GM19240 (cell line): ENCODE measurements around the gene CMTM1.

Source experiments
- DNase-seq: peaks from one replicate; pipeline ENCODE4 v3.0.0; 2011; ENCODE audit warnings: low spot score; ENCODE audit not compliant: insufficient read length

CMTM1 gene

GRCh38 chr16:66566051-66566901 lies at the start of gene CMTM1:
Gene CMTM1, plus strand, starts transcription at chr16:66566439. Its CDS starts 75 bp downstream, at chr16:66566514.
- no peak for DNase-seq

DNA sequence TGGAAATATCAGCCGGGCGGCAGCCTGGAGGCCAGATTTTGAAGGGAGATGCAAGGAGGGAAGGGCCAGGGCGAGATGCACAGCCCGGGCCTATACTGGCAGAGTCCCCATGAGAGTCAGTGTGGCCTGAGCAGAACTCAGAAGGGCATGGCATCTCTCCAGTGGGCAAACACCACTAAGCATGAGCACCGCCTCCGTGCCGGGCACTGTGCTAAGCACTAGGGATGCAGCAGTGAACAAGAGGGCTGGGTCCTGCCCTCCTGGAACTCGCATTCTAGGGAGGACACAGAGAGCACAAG lies 49.8 kb upstream of the CMTM1 start:
- DNase-seq: no peak

- peak; percentile 95 for DNase-seq
These were observed 49.2 kb upstream of the CMTM1 start for GRCh38 chr16:66516808-66517585.

DNA sequence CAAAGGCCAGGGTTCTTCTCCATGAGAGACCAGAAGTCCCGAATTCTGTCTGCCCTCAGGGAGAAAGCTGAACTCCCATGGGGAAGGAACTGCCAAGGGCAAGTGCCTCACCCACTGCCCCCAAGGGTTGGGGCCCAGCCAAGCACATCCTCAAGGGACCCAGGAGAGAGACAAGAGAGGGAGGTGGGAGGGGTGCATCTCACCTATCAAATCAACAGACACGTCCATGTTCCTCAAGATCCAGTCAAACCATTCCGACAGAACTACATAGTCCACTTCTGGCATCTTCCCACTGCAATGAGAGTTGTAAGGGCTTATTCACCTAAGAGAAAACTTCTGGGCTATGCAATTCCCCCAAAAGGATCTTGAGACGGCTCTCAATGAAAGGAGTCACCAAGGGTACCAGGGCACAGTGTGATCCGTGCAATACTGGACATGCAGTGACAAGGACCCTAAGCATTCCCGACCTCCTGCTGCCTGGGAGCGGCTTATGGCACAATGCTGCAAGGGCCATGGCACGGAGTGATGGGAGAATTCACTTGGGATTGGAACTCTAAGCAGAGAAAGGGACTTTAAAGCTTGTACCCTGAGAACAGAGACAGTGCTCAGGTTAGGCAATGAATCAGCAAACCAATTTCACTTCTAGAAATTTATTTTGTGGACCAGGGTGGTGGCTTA lies 48.5 kb upstream of the CMTM1 start:
- DNase-seq: no peak

- no peak for DNase-seq
These were observed 46.5 kb upstream of the CMTM1 start for GRCh38 chr16:66519482-66520373.

- no peak for DNase-seq
These were observed 45.7 kb upstream of the CMTM1 start for GRCh38 chr16:66520406-66521170.

DNA sequence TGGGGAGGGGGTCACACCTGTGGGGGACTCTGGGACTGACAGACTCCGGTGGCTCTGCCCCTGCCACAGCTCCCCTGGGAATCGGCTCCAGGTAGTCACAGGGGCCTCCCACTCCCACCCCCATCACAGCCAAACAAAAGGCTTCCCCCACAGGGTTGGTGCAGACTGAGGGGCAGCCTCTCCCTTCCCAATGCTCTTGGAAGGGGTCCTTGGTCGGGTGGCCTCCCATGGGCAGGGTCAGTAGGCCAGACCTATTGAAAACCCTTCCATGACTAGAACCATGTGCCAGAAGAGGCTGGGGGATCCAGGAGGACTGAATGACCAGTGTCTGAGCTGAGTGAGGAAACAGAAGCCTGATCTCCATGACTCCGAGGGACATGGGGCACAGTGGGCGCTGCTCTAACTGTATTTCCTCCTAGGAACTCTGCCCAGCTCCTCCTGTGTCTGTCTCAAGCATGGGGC lies 45.0 kb upstream of the CMTM1 start:
- no peak for DNase-seq

DNA sequence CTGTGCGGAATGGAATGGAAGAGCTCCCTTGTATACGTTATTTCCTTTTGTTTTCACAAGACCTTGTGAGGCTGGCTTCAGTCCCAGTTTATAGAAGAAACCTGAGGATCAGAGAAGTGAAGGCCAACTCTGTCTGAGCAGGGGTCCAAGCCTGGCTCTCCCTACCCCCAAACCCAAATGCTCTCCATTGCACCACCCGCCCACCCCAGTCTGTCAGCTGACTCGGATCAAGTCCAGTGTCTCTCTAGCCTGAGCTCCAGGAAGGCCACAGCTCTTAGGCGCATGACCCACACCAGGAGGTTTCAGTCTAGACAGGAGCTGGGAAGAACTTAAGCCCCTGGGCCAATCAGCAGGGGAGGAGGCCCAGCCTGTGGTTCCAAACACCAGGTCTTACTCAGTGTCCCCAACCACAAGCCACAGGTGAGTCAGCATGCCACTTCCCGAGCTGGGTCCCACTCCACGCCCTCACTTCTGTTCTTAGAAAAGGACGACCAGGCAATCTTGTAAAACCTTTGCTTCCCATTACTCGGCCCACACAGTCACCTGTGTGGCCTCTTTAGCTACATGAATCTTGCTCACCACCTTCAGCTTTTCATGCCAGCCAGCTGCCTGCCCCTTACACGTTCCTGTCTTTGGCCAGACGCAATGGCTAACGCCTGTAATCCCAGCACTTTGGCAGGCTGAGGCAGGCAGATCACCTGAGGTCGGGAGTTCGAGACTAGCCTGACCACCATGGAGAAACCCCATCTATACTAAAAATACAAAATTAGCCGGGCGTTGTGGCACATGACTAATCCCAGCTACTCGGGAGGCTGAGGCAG lies 44.1 kb upstream of the CMTM1 start:
- peak; percentile 24 for DNase-seq

DNA sequence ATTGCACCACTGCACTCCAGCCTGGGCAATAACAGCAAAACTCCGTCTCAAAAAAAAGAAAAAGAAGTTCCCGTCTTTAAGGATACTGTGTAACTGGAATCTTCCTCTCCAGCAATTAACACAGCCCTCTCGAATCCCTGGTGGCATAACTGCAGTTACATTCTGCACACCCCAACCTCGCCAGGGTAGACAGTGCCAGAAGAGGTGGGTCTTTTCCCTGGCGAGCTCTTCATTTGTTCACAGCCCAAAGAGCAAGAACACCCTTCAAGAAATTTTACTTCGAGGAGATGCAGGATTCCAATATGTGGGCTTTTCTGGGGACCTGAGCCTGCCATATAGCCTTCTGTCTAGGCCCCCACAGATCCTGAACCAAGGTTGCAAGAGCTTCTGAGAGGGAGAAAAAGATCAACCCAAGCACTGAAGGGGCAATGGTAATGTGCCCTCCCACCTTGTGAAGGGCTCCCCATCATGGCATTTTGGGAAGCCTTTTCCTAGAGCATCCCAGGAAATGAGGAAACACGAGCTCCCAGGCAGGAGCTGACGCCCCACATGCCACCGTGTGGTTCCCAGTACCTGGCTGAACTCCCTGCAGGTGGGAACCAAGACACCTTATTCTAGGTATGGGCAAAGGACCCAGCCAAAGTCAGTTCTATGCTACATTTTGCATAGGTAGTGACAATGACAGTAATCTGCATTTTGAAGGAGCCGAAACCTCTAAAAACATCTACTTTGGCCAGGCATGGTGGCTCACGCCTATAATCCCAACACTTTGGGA lies 43.2 kb upstream of the CMTM1 start:
- no peak for DNase-seq

DNA sequence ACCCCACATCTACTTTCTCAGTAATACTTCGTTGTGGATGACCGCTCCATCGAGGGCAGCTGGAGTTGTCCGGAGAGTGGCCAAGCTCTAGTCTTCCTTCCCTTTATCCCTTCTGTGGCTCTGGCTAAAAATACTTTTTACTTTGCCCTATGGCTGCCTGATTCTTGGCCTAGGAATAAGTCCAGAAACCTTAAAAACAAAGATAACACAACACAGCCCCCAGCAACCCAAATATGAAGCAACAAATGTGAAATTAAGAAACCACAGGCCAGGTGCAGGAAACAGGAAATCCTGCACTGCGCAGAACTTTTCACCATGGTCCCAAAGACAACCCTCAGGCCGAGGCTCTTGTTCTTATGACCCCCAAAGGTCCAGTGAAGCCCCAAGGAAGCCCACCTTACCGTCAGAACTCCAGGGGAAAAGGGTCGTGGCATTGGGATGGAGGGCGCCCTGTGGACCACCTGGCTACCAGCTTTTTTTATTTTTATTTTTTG lies 42.3 kb upstream of the CMTM1 start:
- DNase-seq: no peak

- peak; percentile 27 for DNase-seq
These were observed 41.6 kb upstream of the CMTM1 start for GRCh38 chr16:66524601-66525164.

DNA sequence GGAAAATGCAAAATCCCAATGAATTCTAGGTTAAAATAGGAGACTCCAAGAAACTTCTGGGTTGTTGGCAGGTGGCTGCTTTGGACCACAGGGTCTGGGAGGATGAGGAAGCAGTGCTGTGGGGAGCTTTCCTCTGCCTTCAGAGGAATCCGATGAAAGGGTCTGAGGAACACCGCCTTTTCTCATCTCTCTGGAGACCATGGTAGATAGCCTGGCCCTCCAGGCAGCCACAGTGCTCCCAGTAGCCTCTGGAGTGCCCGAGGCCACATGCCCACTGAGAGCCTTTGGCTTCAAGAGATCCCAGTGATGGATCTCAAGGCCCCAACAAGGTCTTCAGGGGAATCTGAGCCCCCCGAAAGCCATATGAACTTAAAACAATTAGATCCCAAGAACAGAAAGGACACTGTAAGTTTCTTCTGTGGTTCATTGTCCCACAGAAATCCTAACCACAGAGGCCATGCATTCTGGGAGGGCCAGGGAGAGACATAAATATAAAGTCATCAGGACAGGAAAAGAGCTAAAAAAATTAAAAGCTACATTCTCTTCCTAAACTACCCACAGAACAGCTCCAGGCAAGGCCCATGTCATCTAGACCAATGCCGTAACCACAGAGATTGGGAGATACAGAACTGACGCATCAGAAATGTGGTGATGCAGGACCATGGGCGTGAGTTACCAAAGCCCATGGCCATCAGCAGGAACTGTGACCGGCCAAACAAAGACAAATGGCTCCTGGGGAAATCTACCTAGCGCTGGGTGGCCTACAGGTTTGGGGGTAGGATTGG lies 40.7 kb upstream of the CMTM1 start:
- DNase-seq: no peak

- no peak for DNase-seq
These were observed 37.9 kb upstream of the CMTM1 start for GRCh38 chr16:66528294-66528693.

DNA sequence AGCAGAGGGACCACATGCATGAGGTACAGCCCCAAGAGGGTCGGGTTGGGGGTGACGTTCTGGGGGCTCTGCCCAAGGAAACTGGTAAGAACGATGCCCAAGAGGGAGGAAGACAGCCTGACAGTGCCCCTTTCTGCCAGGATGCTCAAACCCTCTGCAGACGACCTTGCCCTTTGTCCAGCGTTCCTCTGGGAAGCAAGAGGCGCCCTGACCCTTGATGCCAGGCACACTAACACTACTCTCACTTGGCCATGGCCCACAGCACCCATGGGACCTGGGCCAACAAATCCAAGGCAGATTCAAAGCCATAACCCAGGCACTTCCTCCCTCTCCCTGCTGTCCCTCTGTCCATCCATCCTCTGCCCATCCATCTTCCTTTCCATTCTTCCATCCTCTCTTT lies 36.8 kb upstream of the CMTM1 start:
- no peak for DNase-seq

GRCh38 chr16:66534376-66534799 lies 31.9 kb upstream of the CMTM1 start:
- no peak for DNase-seq

- DNase-seq: no peak
These were observed 29.7 kb upstream of the CMTM1 start for GRCh38 chr16:66536525-66536924.

DNA sequence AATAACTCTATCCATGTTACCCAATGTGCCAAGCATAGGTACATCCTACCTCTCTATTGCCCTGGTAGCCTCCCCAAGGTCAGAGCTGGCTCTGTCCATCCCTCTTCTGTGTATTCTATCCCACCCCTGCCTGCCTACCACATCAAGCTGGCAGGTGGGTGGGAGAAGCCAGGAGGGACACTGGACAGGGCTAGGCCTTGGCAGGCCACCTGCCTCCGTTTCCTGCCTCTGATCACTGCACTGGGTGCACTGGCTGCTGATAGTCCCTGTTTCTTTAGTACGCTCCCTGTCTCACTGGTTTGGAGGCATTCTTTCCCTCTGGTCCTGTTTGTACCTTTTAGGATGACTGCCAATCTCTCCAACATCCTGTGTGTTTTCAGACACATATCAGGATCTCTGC lies 29.0 kb upstream of the CMTM1 start:
- DNase-seq: no peak
